Measurements from ENCODE around the gene CLCN7. TPM values are rescaled to one million over a fixed set of nuclear protein-coding genes. Genes with fewer than 3 reads are reported as not detected.

The CLCN7 gene
- total RNA-seq, 1 experiment from 2014 or later = 48.2 TPM

GRCh38 chr16:1398826-1399581 is 75.8 kb downstream of the CLCN7 start:
- H3K36me3 ChIP-seq (ENCODE audit: low read depth, low read length) = no peaks in the 10 kb centered on the region
- no peaks in the 10 kb centered on the region for H3K9me2 ChIP-seq (replicated peaks; ENCODE audit: low read length)
- CTCF ChIA-PET = no interaction called here
- no peaks in the 10 kb centered on the region for H4K20me1 ChIP-seq (ENCODE audit: low read length)
- H3K27me3 ChIP-seq (ENCODE audit: low read length) = no peaks in the 10 kb centered on the region
- no peak for DNase-seq
- H3K79me2 ChIP-seq (ENCODE audit: low read length) = no peaks in the 10 kb centered on the region
- H3K9me3 ChIP-seq (ENCODE audit: low read length) = no peaks in the 10 kb centered on the region
- ATAC-seq = no peak
- TF ChIP-seq EZH2 (IDR thresholded peaks at IDR 0.05; ENCODE audit: low read length, unreplicated experiment) (no peak), CTCF (conservative IDR thresholded peaks at IDR 0.05; ENCODE audit: low read depth, low read length) (no peak), EZH2phosphoT487 (IDR thresholded peaks at IDR 0.05; ENCODE audit: borderline replicate concordance, low read length) (no peak)
- H3K4me3 ChIP-seq (ENCODE audit: low read length) = no peak overlapping the region
- intact Hi-C loops (cut with micrococcal nuclease) = no loop called here
- no peak overlapping the region for H2AFZ ChIP-seq (ENCODE audit: low read length)
- no peaks in the 10 kb centered on the region for H3F3A ChIP-seq (ENCODE audit: low read length, unreplicated experiment)
- H3K27ac ChIP-seq (ENCODE audit: low read length) = no peak overlapping the region
- H3K4me2 ChIP-seq (ENCODE audit: low read length) = no peak overlapping the region
- no TSS peak for BruUV-seq (replicated peaks)
- POLR2A ChIA-PET (ENCODE audit: unreplicated experiment) = no interaction called here
- no peaks in the 10 kb centered on the region for H3K4me1 ChIP-seq (ENCODE audit: insufficient read depth, low read length)
- no peak overlapping the region for H3K9ac ChIP-seq (ENCODE audit: low read length)

- intact Hi-C loops (cut with micrococcal nuclease) = no loop called here
- Histone ChIP-seq H3K27me3 (ENCODE audit: low read length) (no peaks in the 10 kb centered on the region), H3F3A (ENCODE audit: low read length, unreplicated experiment) (no peaks in the 10 kb centered on the region), H3K9ac (ENCODE audit: low read length) (no peak overlapping the region), H3K9me3 (ENCODE audit: low read length) (no peaks in the 10 kb centered on the region), H4K20me1 (ENCODE audit: low read length) (no peaks in the 10 kb centered on the region), H3K4me3 (ENCODE audit: low read length) (no peak overlapping the region), H3K27ac (ENCODE audit: low read length) (no peak overlapping the region), H3K9me2 (replicated peaks; ENCODE audit: low read length) (no peaks in the 10 kb centered on the region), H3K36me3 (ENCODE audit: low read depth, low read length) (no peaks in the 10 kb centered on the region), H3K4me2 (ENCODE audit: low read length) (no peak overlapping the region), H3K4me1 (ENCODE audit: insufficient read depth, low read length) (no peaks in the 10 kb centered on the region), H3K79me2 (ENCODE audit: low read length) (no peaks in the 10 kb centered on the region), H2AFZ (ENCODE audit: low read length) (no peak overlapping the region)
- ChIA-PET POLR2A (ENCODE audit: unreplicated experiment) (no interaction called here), CTCF (no interaction called here)
- BruUV-seq (replicated peaks) = no TSS peak
- no peak for TF ChIP-seq EZH2 (IDR thresholded peaks at IDR 0.05; ENCODE audit: low read length, unreplicated experiment)
- no peak for TF ChIP-seq EZH2phosphoT487 (IDR thresholded peaks at IDR 0.05; ENCODE audit: borderline replicate concordance, low read length)
- no peak for TF ChIP-seq CTCF (conservative IDR thresholded peaks at IDR 0.05; ENCODE audit: low read depth, low read length)
- ATAC-seq (no peak), DNase-seq (no peak)
Measured at GRCh38 chr16:1398351-1398750, 76.5 kb downstream of the CLCN7 start.

GRCh38 chr16:1397779-1398178 is 77.0 kb downstream of the CLCN7 start:
- CTCF ChIA-PET = no interaction called here
- no TSS peak for BruUV-seq (replicated peaks)

More at GRCh38 chr16:1397779-1398178, 77.0 kb downstream of the CLCN7 start:
- ATAC-seq = no peak
- H3K27me3 ChIP-seq (ENCODE audit: low read length) = no peaks in the 10 kb centered on the region
- H3K4me3 ChIP-seq (ENCODE audit: low read length) = no peak overlapping the region
- TF ChIP-seq EZH2phosphoT487 (IDR thresholded peaks at IDR 0.05; ENCODE audit: borderline replicate concordance, low read length) = no peak
- TF ChIP-seq EZH2 (IDR thresholded peaks at IDR 0.05; ENCODE audit: low read length, unreplicated experiment) = no peak
- no peak for TF ChIP-seq CTCF (conservative IDR thresholded peaks at IDR 0.05; ENCODE audit: low read depth, low read length)
- H3K9ac ChIP-seq (ENCODE audit: low read length) = no peak overlapping the region
- no peaks in the 10 kb centered on the region for H4K20me1 ChIP-seq (ENCODE audit: low read length)
- no peak overlapping the region for H3K27ac ChIP-seq (ENCODE audit: low read length)
- H3K9me2 ChIP-seq (replicated peaks; ENCODE audit: low read length) = no peaks in the 10 kb centered on the region
- H3F3A ChIP-seq (ENCODE audit: low read length, unreplicated experiment) = no peaks in the 10 kb centered on the region
- H3K4me1 ChIP-seq (ENCODE audit: insufficient read depth, low read length) = no peaks in the 10 kb centered on the region
- intact Hi-C loops (cut with micrococcal nuclease) = no loop called here
- H3K4me2 ChIP-seq (ENCODE audit: low read length) = no peak overlapping the region
- POLR2A ChIA-PET (ENCODE audit: unreplicated experiment) = no interaction called here
- no peak overlapping the region for H2AFZ ChIP-seq (ENCODE audit: low read length)
- DNase-seq = no peak
- no peaks in the 10 kb centered on the region for H3K79me2 ChIP-seq (ENCODE audit: low read length)
- no peaks in the 10 kb centered on the region for H3K9me3 ChIP-seq (ENCODE audit: low read length)
- no peaks in the 10 kb centered on the region for H3K36me3 ChIP-seq (ENCODE audit: low read depth, low read length)

Data from PC-3 (cell line).